ENCODE data around the gene RHBG. TPM values are rescaled to one million over a fixed set of nuclear protein-coding genes. Genes with fewer than 3 reads are reported as not detected.

Gene RHBG
- total RNA-seq, 2 donors from 2014 or later, result 0.85 TPM; not detected in 1

DNA sequence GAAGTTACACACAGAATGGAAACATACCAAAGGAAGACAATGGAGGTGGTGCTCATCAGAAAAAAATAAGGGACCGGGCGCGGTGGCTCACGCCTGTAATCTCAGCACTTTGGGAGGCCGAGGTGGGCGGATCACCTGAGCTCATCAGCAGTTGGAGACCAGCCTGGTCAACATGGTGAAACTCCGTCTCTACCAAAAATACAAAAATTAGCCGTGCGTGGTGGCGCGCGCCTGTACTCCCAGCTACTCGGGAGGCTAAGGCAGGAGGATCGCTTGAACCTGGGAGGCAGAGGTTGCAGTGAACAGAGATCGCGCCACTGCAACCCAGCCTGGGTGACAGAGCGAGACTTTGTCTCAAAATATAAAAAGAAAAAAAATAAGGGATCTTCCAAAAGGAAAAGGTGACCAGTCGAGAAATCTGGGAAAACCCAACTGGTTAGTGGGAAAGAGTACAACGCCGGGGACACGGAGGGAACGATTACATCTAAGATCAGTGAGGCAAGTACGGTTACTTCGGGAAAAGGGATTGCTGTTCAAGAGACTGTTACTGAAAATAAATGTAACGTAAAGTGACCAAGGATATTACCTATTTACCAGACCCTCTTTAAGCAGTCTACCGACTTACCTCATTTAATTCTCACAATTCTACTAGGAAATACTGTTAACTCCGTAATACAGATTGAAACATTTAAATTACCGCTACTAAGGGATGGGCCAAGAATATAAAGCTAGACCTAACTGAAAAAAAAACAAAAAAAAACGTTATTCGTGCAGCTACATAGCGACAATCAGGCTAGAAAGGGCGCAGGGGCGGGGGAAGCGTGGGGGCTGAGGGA is 31.7 kb upstream of the RHBG start:
- 38% methylated on average over 34 of the region's 34 CpGs for WGBS
- H3K4me1 ChIP-seq (replicated peaks), result peaks cover 11% of the 10 kb centered on the region
- intact Hi-C loops (cut with DNase I), result no loop called here
- H3K4me3 ChIP-seq, result peak overlapping the region; percentile 73 to 74
- no peak for DNase-seq (ENCODE audit: low spot score)
- H3K9me3 ChIP-seq, result no peaks in the 10 kb centered on the region
- TF ChIP-seq, protein P1, sequence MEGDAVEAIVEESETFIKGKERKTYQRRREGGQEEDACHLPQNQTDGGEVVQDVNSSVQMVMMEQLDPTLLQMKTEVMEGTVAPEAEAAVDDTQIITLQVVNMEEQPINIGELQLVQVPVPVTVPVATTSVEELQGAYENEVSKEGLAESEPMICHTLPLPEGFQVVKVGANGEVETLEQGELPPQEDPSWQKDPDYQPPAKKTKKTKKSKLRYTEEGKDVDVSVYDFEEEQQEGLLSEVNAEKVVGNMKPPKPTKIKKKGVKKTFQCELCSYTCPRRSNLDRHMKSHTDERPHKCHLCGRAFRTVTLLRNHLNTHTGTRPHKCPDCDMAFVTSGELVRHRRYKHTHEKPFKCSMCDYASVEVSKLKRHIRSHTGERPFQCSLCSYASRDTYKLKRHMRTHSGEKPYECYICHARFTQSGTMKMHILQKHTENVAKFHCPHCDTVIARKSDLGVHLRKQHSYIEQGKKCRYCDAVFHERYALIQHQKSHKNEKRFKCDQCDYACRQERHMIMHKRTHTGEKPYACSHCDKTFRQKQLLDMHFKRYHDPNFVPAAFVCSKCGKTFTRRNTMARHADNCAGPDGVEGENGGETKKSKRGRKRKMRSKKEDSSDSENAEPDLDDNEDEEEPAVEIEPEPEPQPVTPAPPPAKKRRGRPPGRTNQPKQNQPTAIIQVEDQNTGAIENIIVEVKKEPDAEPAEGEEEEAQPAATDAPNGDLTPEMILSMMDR (IDR thresholded peaks at IDR 0.05), result no peak
- TF ChIP-seq POLR2A (IDR thresholded peaks at IDR 0.05), result no peak
- TF ChIP-seq POLR2AphosphoS5 (IDR thresholded peaks at IDR 0.05), result no peak
- peak overlapping the region; percentile 80 to 88 for H3K27ac ChIP-seq
- H3K27me3 ChIP-seq (replicated peaks; ENCODE audit: insufficient read depth), result no peaks in the 10 kb centered on the region
- no peaks in the 10 kb centered on the region for H3K36me3 ChIP-seq

DNA sequence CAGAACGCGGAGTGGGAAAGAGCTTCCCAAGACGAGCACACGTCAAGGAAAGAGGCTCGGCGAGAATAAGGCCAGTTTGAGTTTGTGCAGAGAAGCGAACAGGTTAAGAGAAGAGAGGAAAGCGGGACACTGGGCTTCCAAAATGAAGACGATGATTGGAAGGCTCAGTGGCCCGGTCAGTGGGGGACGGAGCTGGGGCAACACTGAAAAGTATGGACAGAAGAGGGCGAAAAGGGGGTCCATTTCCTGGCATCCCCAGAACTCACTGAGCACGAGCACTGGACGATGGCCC is 31.2 kb upstream of the RHBG start:
- Histone ChIP-seq H3K4me3 (peak overlapping the region; percentile 73 to 74), H3K27me3 (replicated peaks; ENCODE audit: insufficient read depth) (no peaks in the 10 kb centered on the region), H3K9me3 (no peaks in the 10 kb centered on the region), H3K36me3 (no peaks in the 10 kb centered on the region), H3K4me1 (replicated peaks) (peaks cover 11% of the 10 kb centered on the region), H3K27ac (peak overlapping the region; percentile 80 to 88)
- intact Hi-C loops (cut with DNase I), result no loop called here
- no peak for DNase-seq (ENCODE audit: low spot score)
- no peak for TF ChIP-seq POLR2AphosphoS5 (IDR thresholded peaks at IDR 0.05)
- TF ChIP-seq, protein P1 (IDR thresholded peaks at IDR 0.05), result no peak
- no peak for TF ChIP-seq POLR2A (IDR thresholded peaks at IDR 0.05)
- 0% methylated on average over 14 of the region's 14 CpGs for WGBS

DNA sequence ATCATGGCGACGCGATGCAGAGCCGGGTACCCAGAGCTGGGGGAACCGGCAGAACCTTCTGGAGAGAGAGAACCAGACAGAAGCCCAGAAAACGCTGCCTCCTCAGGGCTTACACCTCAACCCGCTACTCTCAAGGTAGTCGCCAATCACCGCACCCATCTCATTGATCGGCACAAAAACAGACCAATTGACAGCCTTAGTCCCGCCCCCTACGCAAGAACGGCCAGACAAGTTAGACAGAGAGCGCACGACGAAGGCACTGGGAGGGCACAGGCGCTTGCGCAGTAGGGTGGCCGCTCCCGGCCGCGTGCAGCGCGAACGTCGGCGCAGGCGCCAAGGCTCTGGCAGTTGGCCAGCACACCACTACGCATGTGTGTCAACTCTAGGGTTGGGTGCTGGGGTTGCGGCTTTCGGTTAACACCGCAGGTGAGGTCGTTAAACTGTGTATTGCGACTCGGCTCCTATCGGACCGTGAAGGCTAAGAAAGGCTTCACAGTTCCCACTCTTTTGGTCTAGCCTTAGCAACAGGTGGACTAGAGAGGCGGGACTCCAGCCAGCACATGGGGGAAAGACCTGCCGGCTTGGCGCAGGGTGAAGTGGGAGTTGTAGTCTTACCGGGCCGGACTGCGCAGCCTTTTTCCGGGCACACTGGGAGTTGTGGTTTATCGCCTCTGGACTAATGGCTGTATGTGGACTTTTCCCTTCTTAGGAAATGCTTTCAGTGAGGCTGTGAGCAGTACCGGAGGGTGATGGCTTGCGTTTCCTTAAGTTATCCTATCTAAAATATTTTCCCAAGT is 30.6 kb upstream of the RHBG start, which contains the start of the genes CCT3 and TSACC:
Gene CCT3, minus strand, starts transcription at position 113 of the 797 bp plus-strand sequence. Its CDS starts 108 bp downstream, at position 5.
Gene TSACC, plus strand, starts transcription at position 347 of the 797 bp plus-strand sequence. CDS start 1,232 bp downstream, outside the sequence.
- peak within 1 kb of the TSS; percentile 80 to 88 for H3K27ac ChIP-seq
- peak within 1 kb of the TSS; percentile 73 to 74 for H3K4me3 ChIP-seq
- WGBS, result under 1% methylated on average over 47 of the region's 47 CpGs
- no peaks in the 10 kb centered on the region for H3K9me3 ChIP-seq
- intact Hi-C loops (cut with DNase I), result no loop called here
- H3K4me1 ChIP-seq (replicated peaks), result peaks cover 11% of the 10 kb centered on the region
- DNase-seq (ENCODE audit: low spot score), result peak; percentile 99
- TF ChIP-seq POLR2A (IDR thresholded peaks at IDR 0.05) (peak; percentile 68), POLR2AphosphoS5 (IDR thresholded peaks at IDR 0.05) (peak; percentile 92)
- TF ChIP-seq, protein P1 (IDR thresholded peaks at IDR 0.05), result no peak
- H3K27me3 ChIP-seq (replicated peaks; ENCODE audit: insufficient read depth), result no peaks in the 10 kb centered on the region
- H3K36me3 ChIP-seq, result no peaks in the 10 kb centered on the region

DNA sequence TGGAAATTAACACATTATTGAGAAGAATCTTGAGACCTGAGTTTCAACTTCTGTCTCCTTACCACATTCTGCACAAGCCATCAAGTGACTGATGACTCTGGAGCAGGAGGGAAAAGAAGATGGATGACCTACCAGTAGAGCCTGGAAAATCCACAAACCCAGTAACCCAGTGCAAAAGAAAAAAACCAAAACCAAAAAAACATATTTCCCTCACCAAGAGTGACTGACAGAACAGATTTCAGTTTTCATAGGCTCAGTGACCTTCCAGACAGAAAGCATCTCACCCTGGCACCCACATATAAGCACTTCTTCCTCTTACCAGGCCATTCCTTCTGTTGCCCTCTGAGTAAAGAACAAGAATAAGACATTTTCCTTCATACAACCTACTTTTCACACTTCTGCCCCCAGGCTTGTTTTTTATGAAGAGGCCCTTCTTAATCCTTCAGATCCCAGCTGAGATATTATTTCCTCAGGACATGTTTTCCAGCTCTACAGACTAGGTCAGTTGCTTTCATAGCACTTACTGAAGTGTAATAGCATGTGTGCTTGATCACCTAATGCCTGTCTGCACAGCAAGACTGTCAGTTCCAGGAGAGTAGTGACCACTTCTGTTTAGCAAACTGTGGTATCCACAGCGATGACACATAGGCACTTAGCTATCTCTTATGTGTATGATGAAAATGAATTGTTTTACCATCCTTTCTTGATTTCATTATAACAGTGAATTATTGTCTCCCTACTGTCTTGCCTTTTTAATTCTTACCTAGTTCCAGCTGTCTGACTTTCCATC is 26.6 kb upstream of the RHBG start:
- intact Hi-C loops (cut with DNase I), result no loop called here
- H3K4me1 ChIP-seq (replicated peaks), result peaks cover under 1% of the 10 kb centered on the region
- H3K4me3 ChIP-seq, result no peak overlapping the region
- no peaks in the 10 kb centered on the region for H3K27me3 ChIP-seq (replicated peaks; ENCODE audit: insufficient read depth)
- no peaks in the 10 kb centered on the region for H3K36me3 ChIP-seq
- TF ChIP-seq POLR2A (IDR thresholded peaks at IDR 0.05), result no peak
- TF ChIP-seq, protein P1 (IDR thresholded peaks at IDR 0.05), result no peak
- H3K27ac ChIP-seq, result no peak overlapping the region
- no peaks in the 10 kb centered on the region for H3K9me3 ChIP-seq
- DNase-seq (ENCODE audit: low spot score), result no peak
- 85% methylated on average over 1 of the region's 1 CpG for WGBS

Data from prostate gland (tissue), 2 donors.